ENCODE measurements around the gene COBLL1.

DNA sequence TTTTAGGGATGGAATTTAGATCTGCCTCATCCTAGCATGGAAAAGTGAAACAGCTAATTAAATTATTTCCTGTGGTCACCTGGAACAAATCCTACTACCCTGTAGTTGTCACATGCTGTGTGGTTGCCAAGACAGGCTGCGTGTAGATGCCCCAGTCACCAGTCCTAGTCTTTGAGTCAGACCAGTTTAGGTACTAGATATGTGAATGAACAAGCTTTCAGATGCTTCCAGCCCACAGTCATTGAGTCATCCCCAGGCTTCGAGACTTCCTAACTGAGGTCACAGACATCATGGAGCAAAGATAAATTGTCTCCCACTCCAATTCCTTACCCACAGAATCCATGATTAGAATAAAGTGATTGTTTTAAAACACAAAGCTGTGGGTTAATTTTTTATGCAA is 184.5 kb downstream of the COBLL1 start:
- no peak for TF ChIP-seq TAF1 (IDR thresholded peaks at IDR 0.05; ENCODE audit: borderline replicate concordance, insufficient read depth, low read length)
- TF ChIP-seq POLR2AphosphoS5 (IDR thresholded peaks at IDR 0.05; ENCODE audit: low read depth, low read length) = no peak
